GM21825 (cell line): ENCODE measurements around the gene ARRDC1.
A peak's percentile ranks its signal among the peaks of the same experiment; 100 is the strongest.
"Not testable (repeated sequence)": the region's sequence is repeated elsewhere in the genome, so short reads cannot be mapped to it uniquely, and the experiment has no call there.

ENCODE experiments used
- ATAC-seq: cut with Tn5 transposase; IDR thresholded peaks from one replicate; pipeline ENCODE4 v1.9.1; 2021; ENCODE audit warnings: mild to moderate bottlenecking, moderate library complexity; ENCODE audit not compliant: unreplicated experiment

Gene ARRDC1, protein sequence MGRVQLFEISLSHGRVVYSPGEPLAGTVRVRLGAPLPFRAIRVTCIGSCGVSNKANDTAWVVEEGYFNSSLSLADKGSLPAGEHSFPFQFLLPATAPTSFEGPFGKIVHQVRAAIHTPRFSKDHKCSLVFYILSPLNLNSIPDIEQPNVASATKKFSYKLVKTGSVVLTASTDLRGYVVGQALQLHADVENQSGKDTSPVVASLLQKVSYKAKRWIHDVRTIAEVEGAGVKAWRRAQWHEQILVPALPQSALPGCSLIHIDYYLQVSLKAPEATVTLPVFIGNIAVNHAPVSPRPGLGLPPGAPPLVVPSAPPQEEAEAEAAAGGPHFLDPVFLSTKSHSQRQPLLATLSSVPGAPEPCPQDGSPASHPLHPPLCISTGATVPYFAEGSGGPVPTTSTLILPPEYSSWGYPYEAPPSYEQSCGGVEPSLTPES

DNA sequence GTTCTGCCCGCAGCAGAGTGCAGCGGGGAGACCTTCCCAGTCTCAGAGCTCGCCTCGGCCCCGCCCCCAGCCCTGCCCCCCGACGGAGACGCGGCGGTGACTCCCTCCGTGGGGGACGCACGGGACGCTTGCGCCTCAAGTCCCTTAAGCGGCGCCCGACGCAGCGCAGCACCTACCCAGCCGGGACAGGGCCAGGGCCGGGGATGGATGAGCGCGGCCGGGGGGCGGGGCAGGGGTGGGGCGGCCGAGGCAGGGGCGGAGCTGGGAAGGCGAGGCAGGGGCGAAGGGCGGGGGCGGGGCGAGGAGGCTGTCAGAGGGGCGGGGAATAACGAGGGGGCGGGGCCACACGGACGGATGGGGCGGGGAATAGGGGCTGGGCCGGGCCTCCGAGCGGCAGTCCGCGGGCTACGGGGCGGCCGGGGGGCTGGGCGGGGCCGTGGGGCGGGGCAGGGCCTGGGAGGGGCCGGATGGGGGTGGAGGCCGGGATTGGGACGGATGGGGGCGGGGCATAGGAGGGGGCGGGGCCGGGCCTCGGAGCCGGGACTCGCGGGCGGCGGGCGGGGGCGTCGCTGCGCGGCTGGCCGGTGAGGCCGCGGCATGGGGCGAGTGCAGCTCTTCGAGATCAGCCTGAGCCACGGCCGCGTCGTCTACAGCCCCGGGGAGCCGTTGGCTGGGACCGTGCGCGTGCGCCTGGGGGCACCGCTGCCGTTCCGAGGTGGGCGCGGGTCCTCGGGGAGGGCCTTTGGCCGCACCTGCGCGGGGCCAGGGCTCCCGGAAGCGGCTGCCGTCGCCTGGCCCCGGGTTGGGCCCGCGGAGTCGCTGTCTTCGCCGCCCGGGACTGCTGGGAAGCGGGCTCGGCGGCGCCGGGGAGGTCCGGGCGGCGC, at the start of gene ARRDC1:
Gene ARRDC1, plus strand, starts transcription at position 566 of the 884 bp plus-strand sequence. Its CDS starts 32 bp downstream, at position 598.
- peak; percentile 76 for ATAC-seq

DNA sequence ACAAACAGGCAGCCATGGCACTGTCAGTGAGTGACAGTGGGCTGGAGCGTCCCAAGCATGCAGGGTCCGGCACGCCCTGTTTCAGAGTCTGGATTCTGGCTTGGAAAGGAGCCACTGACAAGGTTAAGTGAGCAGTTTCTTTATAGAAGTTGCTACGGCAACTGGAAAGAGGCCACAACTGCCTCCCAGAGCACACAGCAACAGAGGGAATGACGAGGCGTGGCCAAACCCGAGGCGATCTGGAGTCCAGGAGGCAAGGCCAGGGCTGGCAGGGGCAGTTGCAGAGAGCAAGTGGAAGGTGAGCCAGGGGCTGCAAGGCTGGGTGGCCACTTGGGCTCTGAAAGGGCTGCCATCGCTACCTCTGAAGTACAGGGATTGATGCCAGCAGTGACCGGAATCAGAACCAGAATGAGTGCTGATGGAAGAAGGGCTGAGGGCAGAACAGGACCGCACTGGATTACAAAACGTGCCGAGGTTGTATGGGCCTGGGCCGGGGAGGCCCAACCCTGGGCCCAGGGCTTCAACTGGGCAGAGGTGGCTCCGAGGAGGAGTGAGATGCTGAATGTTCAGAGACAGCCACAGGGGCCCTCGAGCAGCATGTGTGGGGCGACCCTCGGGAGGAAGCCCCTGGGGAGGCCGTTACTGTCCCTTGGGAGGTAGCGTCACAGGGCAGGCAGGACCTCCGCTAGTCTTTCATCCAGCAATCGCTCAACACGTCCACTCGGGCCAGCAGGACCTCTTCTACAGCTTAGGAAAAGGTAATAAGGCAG, 49.2 kb upstream of the ARRDC1 start:
- ATAC-seq = no peak

DNA sequence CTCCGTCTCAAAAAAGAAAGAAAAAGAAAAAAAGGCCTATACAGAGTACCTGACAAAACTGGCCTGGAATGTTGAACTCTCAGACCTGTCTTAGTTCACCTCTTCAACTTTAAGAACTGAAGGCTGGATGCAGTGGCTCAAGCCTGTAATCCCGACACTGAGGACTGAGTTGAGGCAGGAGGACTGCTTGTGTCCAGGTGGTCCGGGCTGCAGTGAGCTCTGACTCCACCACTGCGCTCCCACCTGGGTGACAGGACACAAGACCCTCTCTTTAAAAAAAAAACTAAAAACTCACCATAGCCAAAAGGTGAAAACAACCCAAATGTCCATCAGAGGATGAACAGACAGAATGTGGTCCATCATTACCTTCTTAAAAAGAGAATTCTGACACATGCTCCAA, 47.4 kb upstream of the ARRDC1 start:
- ATAC-seq = no peak

DNA sequence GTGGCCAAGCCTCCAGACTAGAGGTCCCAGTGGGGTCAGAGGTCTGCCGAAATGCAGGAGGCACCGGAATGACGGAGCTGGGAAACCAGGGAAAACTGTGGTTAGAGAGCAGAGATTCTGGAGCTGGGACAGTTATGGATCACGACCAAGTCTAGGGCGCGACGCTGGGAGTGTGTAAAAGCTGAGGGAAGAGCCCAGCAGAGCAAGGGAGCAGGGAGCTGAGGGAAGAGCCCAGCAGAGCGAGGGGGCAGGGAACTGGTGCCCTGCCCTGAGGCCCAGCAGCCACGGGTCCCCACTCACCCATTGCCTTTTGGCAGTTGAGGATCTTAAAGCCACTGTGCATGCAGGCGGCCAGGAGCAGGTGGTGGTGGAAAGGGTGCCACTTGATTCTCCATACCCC, 41.4 kb upstream of the ARRDC1 start:
- no peak for ATAC-seq

DNA sequence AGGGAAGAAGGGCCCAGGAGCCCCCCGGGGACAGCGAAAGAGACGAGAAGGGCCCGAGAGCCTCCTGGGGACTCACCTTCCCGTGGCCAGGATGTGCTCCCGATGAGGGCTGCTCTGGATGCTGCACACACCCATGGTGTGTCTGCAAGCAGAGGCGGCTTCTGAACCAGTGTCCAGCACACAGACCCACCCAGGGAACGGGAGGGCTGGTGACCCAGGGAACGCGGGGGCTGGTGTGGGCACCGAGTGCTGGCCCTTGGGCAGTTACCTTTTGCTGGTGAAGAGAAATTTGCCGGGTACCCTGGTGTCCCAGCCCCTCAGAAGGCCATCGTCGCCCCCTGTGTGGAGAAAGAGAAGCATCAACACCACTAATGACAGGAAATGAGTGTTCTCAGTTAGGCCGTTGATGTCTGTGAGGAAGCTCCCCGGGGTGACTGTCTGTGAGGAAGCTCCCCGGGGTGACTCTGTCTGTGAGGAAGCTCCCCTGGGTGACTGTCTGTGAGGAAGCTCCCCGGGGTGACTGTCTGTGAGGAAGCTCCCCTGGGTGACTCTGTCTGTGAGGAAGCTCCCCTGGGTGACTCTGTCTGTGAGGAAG, 40.6 kb upstream of the ARRDC1 start:
- no peak for ATAC-seq

DNA sequence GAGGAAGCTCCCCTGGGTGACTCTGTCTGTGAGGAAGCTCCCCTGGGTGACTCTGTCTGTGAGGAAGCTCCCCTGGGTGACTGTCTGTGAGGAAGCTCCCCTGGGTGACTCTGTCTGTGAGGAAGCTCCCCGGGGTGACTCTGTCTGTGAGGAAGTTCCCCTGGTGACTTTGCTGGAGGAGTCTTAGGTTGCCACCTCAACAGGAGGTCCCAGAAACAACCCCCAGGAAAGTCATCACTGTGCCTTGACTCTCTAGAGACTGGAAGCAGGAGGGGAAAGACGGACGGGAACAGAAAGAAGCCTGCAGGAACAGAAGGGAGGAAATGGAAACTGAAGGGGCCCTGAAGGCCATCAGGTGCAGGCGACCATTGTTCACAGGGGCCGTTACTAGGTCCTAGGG, 37.0 kb upstream of the ARRDC1 start:
- ATAC-seq = not testable (repeated sequence)

DNA sequence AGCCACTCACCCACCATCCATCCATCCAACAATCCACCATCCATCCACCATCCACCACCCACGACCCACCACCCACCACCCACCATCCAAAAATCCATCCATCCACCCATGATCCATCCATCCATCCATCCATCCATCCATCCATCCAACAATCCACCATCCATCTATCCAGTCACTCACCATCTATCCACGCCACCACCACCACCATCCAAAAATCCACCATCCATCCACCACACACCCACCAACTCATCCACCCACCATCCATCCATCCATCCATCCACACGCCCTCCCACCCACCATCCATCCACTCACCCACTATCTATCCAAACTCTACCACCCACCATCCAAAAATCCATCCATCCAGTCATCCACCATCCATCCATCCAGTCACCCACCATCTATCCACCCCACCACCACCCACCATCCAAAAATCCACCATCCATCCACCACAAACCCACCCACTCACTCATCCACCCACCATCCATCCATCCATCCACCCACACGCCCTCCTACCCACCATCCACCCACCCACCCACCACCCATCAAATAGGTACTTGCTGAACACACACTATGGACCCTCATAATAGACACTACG, 35.8 kb upstream of the ARRDC1 start:
- no peak for ATAC-seq

DNA sequence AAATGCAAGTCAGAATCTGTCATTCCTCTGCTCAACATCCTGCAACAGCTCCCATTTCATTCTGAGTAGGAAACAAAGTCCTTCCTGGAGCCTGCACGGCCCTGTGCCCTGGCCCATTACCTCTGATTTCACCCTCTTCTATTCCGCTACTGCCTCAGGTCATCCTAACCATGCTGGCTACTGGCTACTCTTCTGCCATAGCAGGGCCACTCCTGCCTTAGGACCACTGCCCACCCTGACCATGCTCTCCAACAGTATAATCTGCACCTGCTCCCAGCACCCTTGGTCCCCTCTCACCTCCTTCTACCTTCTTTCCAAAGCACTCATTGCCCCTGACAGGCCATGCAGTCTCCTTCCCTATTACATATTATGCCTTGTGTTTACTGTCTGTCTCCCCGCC, 34.9 kb upstream of the ARRDC1 start:
- no peak for ATAC-seq

DNA sequence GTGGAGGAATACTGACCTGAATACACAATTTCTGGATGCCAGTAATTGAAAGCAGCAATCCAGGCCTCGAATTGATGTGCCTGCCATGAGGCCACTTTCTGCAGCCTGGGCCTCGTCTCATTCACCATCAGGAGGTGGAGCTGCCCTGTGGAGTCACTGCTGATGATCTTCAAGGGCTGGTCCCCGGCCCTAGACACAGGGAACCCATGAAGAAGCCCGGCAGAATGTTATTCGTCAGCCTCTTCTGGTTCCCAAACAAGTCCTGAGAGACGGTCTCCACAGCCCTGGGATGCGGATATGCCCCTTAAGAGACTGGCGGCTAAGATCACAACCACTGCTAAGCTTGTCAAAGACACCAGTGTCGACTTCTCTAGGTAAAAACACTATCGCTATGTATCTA, 31.3 kb upstream of the ARRDC1 start:
- ATAC-seq = no peak

DNA sequence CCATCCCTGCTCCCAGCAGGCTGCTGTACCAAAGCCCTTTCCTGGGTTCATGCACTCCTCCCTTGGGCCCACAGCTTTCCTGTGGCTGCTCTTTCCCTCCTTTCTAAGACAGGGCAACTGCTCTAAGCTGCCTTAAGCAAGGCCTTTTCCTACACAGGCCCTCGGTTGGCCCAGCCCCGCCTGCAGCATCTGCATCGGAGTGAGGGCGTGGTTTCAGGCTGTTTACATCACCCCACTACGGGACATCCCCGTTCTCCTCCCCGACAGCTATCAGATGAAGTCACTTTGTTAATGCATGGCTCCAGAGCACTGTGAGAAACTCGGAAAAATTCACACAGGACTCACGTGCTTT, 30.1 kb upstream of the ARRDC1 start:
- no peak for ATAC-seq

DNA sequence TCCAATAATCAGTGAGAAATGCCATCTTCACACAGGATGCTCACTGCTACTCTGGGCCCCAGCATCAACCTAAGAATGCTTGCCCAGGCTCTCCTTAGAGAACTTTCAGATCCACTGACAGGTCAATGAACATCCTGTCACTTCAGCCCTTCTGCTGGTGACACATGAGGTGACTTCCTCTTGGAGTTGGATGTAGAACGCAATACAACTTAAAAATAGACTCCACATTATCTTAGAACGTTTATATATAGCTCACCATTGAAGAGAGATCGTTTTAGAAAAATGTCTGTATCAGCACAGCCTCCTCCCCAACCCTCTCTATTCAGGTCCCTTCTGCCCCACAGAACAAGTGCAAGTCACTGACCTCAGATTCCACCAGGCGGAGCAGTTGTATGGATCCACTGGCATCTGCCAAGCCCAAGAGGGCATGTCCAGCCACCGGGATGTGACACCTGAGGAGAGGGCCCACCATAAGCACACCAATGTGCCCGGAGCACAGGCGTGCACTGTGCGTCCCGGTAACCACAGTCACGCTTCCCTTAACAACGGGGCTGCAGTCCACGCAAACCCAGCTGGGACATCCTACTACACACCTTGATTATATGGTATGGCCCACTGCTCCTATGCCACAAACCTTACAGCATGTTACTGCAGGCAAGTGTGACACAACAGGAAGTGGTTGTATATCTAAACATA, 29.6 kb upstream of the ARRDC1 start:
- no peak for ATAC-seq

DNA sequence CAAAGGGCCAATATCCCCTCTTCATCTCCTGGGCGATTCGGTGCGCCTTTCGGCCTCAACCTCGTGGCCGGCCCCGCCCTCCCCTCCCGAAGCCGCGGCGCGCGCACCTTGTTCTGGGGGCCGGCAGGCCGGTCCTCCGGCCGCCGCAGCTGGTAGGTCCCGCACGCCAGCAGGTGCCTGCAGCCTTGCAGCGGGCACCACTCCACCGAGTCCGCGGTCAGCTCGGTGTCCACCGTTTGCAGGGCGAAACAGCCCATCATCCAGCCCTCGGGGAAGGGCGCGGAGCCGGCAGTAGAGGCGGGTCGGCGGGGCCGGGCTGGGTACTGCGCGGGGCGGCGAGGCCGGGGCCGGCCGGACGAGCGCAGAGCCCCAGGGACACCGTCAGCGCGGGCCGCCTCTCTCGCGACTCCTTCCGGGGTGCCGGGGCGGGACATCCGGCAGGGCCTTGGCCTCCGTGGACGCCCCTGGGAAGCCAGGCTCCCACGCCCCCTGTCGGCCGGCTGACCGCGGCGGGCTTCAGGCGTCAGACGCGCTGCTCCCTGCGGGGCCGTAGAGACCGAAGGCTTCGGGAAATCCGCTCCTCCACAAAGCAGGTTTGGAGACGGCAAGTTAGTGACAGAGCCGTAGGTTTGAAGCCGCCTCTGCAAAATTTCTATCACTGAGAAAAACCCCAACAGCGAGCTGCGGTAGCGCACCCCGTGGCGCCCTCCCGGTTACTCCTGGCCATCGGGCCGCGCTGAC, 26.8 kb upstream of the ARRDC1 start, which contains the start of gene DPH7:
Gene DPH7, minus strand, starts transcription at position 408 of the 741 bp plus-strand sequence. Its CDS starts 148 bp downstream, at position 260.
- ATAC-seq = peak; percentile 82

DNA sequence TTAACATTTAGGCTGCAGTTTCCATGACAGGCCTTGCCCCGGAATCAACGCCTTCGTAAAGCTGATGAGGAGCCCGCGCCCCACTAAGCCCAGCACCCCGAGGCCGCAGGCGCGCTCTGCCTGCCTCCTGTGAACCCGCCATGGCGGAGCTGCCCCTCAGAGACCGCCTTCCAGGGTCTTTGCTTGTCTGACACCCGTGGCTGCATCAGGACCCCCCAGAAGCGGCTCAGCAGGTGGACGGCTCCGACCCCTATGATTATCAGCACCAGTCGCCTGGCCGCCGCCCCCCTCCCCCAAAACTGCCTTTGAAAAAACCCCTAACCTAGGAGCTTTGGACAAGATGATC, 26.3 kb upstream of the ARRDC1 start:
- no peak for ATAC-seq

DNA sequence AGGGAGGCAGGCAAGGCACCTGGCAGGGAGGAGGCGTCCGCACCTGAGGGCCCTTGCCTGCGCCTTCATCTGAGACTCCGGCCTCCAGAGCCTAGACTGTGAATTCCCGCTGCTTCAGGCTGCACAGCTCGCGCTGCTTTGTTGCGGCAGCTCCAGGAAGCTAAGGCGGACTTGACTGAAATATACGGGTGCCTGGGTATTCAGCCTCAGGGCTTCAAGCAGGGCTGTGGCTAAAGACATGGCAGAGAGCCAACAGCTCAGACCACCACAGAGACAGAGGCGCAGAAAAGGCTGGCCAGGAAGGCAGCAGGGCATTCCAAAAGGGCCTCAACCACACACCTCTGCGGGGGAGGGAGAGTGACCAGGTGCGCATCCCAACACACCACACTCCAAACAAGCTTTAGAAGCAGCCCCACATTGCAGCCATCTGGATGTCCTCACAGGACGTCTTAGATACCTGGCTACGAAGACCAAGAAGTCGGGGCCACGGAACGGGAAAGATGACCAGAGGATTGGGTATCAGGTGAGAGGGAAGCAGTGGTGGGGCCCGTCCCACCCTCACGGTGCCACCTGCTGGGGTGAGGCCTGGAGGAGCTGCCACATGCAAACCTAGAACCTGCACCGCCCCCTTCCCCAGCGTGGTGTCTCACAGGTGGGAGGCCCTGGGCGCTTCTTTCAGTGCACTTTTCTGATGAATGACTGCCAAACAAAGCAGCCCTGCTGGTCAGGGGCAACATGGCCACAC, 25.1 kb upstream of the ARRDC1 start:
- no peak for ATAC-seq

DNA sequence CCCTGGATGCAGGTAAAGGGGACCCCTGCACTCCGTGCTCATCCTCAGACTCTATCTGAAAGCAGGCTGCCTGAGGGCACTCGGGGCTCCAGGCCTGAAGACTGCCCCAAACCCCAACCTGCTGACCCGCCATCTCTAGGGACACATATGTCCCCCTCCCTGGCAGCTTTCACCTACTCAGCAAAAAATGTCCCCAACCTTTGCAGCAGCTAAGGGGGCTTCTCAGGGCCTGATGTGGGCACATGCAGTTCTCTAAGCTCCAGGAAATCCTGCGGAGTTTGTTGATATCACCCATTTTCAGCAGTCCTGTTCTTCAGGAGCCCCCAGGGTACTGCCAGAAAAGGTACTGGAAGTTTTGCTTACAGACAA, 24.5 kb upstream of the ARRDC1 start:
- ATAC-seq = no peak

DNA sequence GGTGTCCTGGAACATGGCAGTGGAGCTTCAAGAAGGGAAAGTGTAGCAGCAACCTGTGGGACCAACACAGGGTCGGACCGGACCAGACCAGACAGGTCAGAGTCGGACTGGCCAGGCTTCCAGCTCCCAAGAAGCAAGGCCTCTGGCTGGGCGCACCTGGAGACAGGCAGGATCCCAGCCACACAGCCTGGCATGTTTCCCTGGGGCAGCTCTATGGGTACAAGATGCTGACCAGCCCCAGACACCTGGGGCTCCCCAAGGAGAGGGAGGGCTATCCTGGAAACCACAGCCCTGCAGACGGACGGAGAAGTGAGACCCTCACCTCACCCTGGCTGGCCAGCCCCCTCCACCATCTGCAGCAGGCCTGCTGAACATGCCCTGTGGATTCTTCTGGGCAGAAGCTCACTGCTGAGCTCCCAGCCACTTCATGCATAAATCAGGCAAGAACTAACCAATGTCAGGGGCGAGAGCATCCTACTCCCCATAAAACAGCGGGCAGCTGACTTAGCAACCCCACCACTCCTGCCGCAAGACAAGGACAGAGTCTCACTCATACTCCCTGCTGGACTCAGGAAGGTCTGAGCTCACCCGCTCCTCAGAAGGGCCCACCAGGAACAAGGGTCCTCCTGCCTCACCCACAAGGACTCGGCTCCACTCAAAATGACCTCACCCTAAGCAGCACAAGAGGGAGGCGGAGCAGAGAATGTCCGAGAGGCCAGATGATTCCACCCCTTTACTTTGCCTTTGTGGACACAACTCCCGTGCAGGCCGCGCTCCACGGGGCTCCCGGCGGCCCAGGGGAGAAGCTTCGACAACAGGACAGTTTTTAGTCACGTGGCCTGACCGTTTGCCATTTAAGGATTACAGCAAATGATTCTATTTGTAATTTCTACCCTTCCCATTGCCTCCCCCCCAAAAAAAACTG, 23.9 kb upstream of the ARRDC1 start:
- ATAC-seq = no peak

DNA sequence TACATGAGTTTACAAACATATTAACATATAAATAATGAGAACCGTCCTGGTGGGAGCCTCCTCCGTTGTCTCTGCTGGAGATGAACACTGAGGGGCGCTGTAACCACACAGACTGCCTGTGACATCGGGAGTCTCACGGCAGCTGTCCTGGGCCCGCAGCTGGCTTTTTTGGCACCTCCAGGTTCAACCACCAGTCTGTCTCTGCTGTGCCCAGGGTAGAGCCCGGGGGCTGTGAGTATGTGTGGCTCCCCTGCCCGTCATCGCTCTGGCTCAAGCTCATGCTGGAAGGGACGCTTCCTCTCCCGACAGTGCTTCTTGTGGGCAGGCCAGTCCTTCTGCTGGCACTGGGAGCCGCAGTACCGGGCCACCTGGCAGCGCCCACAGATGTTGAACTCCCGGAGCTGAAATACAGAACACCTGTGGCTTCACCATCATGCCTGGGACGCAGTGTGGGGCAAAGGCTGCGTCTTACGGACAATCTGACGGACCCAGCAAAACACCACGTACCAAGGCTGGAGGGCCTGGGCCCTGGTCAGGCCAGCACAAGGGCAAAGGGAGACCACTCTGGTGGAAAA, 23.1 kb upstream of the ARRDC1 start:
- no peak for ATAC-seq
